SHP77 (cell line): ENCODE results near the gene ALX3.
A peak's percentile ranks its signal among the peaks of the same experiment; 100 is the strongest.

Source experiments
- DNase-seq, 2 experiments: peaks; one replicate each; lab custom pipeline; 2025; lab: John Stamatoyannopoulos, UW

The ALX3 gene

DNA sequence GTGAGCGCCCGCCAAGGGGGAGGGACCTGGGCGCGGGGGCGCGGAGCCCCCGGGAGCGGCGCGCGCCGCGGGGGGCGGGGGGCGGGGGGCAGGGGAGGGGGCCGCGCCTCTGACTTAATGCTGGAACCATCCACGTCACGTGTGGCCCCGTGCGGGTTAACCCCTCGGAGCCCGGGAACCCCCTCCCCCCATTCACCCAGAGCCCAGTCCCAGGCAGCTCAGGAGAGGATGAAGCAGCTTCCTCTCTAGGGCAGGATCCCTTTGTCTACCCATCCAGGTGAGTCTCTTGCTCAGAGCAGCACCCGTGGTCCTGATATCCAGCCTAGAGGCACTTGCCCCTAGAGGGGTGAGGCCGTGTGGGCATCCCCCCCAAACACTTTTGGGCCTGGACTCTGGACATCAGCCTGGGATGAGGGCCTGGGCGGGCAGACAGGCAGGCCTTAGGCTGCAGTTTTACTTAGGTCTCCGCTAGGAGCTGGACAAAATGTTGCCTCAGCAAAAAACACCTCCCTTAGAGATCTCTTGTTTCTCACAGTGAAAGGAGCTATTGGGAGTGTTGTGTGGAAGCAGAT is at the start of gene ALX3:
ALX3 (minus strand) TSS at position 2 of the 572 bp plus-strand sequence. CDS start 60 bp downstream, outside the sequence.
- no peak for DNase-seq

GRCh38 chr1:110119843-110120242 is 49.4 kb upstream of the ALX3 start:
- DNase-seq: peak; percentile 41 to 71

- no peak for DNase-seq
Observed at GRCh38 chr1:110118636-110119396, 48.3 kb upstream of the ALX3 start.

DNA sequence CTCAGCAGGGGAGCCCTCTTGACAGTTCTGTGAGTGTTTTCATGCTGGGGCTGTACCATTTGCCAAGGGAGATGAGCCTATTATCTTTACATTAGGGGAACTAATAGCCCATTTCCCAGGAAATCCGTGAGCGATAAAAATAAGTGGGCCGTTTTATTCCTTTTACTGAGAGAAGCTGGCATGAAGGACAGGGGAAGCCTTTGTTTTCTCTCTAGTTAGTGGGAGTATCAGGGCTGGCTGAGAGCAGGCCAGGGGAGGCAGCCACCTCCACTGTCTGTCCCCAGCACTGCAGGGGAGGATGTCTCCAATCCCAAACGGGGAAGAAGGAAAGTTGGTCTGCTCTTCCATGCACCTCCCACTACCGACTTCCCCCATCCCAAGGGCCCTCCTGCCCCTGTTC is 44.3 kb upstream of the ALX3 start:
- no peak for DNase-seq

DNA sequence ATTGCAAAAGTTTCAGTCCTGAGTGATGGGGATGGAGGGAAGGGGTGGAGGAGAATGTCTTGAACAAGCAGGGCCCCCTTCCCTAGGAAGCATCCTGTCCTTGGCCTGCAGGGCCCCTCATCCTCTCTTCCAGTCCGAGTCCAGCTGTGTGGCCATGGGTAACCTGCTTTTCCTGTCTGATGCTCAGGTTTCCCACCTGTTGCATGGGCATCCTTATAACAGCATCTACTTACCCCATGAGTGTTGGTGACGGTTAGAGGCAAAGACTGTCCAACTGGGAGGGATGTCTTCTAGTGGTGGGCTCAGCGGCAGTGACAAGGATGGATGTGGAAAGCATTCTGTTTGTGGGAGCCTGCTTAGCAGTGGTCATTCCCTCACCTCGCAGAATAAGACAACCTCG is 43.7 kb upstream of the ALX3 start:
- no peak for DNase-seq

GRCh38 chr1:110113551-110113950 is 43.1 kb upstream of the ALX3 start:
- DNase-seq: no peak

GRCh38 chr1:110112656-110113055 is 42.2 kb upstream of the ALX3 start:
- peak; percentile 74 to 89 for DNase-seq

DNA sequence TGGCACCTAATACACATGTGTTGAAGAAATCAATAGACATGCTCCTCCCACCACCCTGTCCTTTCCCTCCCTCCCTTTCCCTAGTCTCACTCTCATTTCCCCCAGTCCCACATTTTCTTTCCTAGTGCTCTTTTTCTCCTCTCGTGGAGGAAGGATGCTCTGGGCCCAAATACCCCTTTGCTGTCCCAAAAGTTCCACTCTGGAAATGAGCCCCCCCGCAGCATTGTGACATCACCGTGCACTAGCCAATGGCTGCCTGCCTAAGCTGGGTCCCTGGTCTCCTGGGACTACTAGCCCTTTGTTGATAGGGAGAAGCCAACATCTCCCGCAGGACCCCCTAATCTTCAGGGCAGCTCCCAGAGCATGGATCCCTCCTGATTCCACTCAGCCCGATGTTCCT is 41.7 kb upstream of the ALX3 start, which contains the start of gene UBL4B:
UBL4B (plus strand) TSS at position 301 of the 400 bp plus-strand sequence; CDS start at position 393, 92 bp downstream.
- DNase-seq: no peak

DNA sequence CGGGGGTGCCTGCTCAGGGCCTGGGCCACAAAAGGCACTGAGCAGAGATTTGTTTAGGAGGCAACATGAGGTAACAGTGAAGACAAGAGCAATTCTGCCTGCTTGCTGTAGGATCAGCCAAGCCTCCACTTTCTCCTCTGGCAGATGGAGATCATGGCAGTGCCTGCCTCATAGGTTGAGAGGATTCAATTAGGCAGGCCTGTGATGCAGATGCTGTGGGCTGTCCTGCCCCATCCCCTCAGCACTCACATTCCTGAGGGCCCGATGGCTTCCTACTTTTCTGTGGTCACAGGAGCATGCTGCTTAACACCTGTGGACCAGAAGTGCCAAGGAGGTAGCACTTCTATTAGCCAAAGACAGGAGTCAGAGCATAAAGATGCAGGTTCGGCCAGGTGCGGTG is 40.6 kb upstream of the ALX3 start:
- no peak for DNase-seq

DNA sequence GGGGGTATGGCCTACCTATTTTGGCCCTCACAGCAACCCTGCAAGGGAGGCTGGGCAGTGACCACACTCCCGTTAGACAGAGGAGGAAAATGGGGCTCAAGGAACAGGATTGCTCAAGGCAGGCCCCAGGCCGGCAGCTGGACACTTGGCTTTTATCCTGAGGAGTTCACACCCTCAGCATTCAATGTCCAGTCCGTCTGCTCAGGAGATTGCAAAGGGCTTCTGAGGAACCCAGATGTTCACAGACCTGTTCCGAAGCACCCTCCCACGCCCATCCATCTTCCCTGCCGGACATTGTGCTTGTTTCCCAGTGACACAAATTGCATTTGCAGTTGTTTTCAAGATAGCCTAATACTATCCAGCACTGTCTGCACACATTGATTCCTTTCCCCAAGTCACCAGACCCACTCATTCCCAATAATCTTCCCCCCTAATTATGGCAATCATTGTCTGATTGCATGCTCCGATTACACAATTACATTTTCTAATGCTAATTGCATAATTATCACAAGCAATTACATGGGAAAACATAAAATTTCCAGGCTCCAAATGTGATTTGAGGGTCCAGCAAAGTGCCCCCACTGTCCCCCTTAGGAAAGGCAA is 37.5 kb upstream of the ALX3 start:
- DNase-seq: no peak

DNA sequence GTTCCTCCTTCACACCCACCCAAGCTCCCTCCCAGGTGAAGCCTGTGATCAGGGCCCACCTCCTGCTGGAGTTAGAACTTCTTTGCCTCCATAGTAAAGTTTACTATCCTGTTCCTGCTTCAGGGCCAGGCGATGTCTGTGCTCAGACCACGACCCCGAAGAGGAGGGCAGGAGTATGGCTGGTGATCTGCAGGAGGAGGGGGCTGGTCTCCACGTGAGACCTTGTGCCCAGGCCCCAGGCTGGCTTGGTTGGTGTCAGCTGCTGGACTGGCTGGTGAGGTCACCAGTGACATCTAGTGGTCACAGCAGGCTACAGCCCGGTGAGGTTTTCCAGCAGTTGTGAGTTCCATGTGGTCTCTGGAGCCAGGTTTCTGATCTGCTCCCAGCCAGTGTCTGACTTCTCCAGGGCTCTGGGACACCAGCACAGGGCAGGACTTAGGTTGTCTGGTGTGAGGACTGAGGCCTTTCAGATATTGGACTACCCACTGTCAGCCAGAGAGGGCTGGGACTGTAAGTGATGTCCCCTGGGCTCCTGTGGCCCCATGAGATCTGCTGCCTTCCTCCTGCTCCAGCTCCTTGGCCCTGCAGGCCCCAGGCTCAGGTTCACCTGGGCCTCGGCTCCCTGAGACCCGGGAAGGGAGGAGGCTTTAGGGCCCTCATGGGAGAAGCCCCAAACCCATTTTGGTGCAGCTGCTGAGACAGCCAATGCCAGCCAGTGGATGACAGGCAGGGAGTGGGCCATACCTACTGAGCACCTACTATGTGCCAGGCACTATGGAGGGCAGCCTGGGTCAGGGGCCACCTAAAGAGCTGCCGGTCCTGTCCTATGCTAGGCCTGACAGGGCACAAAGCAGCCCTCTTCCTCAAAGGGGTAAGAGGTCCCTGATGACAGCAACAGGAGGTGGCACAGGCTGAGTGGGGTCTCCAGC is 35.8 kb upstream of the ALX3 start:
- peak; percentile 70 to 71 for DNase-seq

GRCh38 chr1:110102081-110102480 is 31.6 kb upstream of the ALX3 start:
- DNase-seq: no peak

GRCh38 chr1:110100335-110100734 is 29.9 kb upstream of the ALX3 start:
- DNase-seq: no peak

- DNase-seq: no peak
Observed at GRCh38 chr1:110098222-110099026, 28.0 kb upstream of the ALX3 start.

GRCh38 chr1:110097507-110098221 is 27.2 kb upstream of the ALX3 start:
- DNase-seq: no peak

- DNase-seq: no peak
Observed at GRCh38 chr1:110094931-110095654, 24.6 kb upstream of the ALX3 start.

DNA sequence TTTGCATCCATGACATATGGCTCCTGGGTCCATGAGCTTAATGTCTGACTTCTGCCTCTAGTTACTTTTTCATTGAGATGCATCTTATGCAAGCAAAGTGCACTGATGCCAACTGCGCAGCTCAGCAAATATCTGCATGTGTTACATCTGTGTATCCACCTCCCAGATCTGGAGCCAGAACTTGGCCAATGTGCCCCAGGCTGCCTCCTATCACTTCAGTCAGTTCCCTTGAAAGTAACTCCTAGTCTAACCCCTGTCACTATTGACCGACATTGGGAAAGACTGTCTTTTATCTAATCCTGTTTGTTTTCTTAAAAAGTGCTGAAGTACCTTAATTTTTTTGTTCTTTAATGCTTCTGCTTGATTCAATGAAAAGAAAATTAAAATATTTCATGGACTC is 22.5 kb upstream of the ALX3 start:
- no peak for DNase-seq

DNA sequence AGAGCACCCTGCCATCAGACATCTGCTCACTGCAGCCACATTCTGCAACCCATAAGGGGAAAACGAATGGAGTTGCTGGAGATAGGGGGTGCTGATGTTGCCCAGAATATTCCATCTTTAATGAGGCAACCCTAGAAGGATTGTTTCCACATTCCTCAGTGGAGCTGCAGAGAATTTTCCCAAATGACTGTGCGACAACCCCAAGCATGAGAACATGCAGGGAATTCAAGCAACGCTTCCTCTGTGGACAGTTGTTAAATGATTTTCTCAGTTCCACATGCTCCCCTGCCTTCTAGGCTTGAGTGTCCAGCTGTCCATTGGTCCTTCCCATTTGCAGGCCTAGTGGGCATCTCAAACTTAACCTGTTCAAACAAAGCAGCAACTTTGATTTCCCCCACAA is 21.3 kb upstream of the ALX3 start:
- DNase-seq: no peak

DNA sequence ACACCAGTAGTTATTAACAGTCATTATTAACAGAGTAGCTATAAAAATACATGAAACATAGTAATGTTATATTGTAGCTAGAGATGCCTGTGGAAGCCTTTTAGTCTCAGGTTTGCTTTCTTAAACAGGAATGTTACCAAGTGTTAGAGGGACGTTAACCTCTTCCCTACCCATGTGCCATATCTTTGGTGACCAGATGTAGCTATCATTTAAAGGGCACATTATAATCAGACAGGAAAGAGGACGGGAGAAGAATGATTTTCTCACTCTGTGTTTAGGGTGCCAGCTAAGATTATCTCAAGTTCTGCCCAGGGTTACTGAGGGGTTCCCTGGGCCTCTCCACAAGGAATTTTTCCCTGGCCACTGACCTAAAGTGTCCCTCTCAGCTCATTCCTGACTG is 20.9 kb upstream of the ALX3 start:
- no peak for DNase-seq
